NCI-H1105 treated with DMSO at 0.1 percent for 48 hours (cell line): ENCODE results near the gene NR1I3.
"Not testable (repeated sequence)": the region's sequence is repeated elsewhere in the genome, so short reads cannot be mapped to it uniquely, and the experiment has no call there.

Source experiments
- DNase-seq: peaks from one replicate; lab custom pipeline; 2025; lab: John Stamatoyannopoulos, UW

The NR1I3 gene

GRCh38 chr1:161250829-161251228 is 12.8 kb upstream of the NR1I3 start:
- no peak for DNase-seq

GRCh38 chr1:161250100-161250499 is 12.1 kb upstream of the NR1I3 start:
- not testable (repeated sequence) for DNase-seq

- no peak for DNase-seq
Observed at GRCh38 chr1:161244888-161245287, 6.9 kb upstream of the NR1I3 start.

DNA sequence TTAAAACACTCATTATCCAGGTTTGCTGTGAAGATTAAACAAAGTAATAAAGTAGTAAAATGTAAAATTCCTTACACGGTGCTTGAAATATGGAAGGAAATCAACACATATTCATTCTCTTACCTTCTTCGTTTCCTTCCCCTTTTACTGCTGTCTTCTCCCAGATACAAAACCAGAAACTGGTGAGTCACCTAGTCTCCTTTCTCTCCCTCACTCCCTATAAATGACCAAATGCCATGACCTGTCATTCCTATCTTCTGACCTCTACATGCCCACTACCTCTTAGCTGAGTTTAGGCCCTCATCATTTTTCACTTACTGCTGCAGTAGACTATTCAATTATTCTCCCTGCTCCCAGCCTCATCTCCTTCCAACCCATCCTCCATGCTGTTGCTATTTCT is 4.3 kb upstream of the NR1I3 start:
- DNase-seq = no peak

GRCh38 chr1:161241682-161242081 is 3.7 kb upstream of the NR1I3 start:
- DNase-seq = no peak

DNA sequence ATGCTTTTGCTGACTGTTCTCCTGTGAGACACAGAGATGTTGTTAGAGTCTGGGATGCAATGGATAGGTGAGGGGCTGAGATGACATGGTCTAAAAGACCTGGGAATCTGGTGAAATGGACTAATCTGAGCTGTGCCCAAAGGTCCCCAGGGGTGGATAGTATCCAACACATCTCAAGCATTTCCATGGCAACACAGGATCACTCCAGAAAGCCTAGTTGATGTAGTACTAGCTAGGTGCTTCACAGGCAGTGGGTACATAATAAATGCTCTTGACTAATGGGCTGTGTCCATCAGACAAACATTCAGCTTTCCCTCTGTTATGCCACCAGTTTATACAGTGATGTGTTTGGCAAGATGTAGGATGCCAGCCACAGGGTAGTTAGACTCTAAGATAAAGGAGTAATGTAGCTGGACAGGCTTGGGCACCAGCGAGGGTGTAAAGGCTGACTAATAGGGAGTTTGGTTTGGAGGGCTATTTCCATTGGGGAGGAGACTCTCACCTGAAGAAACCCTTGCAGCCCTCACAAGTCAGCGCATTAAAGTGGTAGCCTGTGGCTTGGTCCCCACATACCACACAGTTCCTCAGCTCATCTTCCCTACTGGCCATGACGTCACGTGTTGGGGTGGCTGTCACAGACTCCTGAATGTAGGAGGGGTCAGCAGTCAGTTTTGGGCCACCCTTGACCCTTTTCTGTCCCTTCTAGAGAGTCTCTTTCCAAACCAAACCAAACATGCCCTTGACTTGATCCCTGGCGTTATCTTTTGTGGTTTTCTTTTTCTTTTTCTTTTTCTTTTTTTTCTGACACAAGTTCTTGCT is 1.8 kb downstream of the NR1I3 start:
- no peak for DNase-seq

GRCh38 chr1:161233102-161233501 is 4.9 kb downstream of the NR1I3 start:
- DNase-seq = no peak

- no peak for DNase-seq
Observed at GRCh38 chr1:161230762-161231161, 7.2 kb downstream of the NR1I3 start.

DNA sequence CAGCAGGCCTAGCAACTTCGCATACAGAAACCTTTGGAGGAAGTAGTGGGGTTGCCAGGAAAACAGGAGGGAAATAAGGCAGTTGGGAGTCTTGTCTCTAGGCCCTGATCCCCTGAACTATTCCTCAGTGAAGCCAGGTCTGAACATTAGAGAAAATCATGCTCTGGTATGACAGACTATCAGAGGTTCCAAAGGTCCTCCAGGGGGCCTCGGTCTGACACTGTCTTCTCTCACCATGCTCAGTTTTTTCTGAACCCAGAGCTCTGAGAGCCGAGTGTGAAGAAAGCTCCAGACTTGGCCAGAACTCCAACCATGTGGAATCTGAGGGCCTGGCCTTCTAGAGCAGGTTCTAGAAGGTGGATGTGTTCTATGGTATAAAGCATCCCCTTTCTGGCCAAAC is 8.1 kb downstream of the NR1I3 start:
- no peak for DNase-seq

DNA sequence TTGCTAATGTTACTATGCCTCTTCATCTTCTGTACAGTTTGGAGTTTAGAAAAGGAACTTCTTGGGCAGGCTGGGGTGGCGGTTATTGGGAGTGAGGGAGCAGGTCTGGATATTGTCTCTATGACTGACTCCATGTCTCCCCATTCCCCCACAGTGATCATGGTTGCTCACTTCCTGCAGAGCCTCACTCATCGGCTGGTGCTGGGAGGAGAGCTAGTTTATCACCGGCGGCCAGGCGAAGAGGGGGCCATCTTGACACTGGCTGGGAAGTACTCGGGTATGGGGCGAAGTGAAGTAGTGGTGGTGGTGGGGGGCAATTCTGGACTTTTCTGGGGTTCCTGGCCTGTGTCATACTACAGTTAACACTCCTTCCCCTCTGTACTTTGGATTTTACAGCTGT is 10.0 kb downstream of the NR1I3 start:
- no peak for DNase-seq

DNA sequence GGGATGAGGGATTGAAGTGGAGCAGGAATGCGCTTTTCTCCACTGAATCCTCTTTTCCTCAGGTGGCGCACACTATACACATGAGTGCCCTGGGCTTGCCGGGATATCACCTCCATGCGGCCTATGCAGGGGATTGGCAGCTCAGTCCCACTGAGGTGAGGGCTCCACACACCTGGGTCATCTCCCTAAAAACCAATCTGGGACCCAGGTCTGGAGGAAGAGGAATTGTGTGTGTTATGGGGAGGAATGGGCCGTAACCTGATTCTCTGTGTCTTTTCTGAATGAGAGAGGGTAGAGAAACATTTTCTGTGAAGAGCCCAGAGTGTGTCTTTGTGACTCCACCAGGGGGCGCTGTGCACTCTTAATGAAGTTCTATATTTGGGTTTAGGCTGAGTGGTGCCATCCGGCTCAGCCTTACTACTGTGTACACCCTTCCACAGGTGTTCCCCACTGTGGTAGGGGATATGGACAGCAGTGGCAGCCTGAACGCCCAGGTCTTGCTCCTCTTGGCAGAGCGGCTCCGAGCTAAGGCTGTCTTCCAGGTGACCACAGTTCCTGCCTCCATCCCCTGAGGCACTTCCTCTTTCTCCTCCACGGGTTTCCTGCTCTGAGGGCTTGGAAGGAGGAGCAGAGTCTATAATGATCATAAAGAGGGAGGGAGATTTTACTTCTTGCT is 10.7 kb downstream of the NR1I3 start:
- DNase-seq = peak; percentile 79

- DNase-seq = no peak
Observed at GRCh38 chr1:161226759-161227158, 11.2 kb downstream of the NR1I3 start.

DNA sequence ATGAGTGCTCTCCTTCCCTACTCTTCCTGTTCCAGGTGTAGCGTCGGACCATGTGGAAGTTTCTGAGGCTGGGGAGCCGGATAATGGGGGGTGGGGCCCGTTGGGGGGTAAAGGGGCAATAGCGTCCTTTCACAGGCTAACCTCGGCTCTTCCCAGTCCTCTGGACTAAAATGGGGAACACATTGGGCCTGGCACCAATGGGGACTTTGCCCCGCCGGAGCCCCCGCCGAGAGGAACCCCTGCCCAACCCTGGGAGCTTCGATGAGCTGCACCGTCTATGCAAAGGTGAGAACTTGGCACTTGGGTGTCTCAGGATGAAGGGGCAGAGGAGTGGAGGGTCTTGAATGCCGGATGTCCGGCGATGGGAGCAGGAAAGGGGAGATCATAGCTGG is 11.7 kb downstream of the NR1I3 start:
- DNase-seq = no peak

DNA sequence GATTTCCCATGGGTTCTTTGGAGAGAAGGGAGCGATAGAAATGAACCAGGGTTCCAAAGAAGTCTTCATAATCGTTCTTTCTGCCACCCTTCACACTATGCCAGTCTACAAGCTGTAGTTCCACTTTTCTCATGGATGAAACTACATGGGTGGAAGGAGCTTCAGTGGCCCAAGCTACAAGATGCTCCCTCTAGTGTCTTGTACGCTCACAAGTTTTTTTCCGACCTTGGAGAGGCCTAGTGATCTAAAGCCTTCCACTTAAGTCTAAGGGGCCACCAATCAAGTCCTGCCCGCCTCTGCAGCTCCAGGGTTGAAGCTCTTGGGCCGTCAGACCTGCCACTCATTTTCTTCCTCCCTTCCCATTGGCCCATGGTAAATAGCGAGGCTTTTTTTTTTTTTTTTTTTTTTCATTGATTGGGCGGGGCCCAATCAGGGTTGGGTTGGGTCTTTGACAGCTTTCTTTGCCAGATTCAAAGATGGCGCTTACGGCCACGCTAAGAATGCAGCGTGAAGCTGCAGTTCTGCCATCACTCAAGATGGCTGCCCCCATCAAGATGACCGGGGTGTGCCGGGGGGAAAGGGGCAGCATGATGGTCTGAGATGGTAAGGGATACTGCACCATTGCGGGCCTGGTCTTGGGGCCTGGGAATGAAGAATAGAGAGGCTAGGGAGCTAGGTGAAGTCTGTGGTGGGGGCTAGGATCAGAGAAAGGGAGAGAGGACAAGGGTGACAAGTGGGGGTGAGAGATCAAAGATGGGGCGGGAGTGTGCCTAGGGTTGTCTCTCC is 12.3 kb downstream of the NR1I3 start, which contains the start of gene TOMM40L:
TOMM40L (plus strand) TSS at position 527 of the 786 bp plus-strand sequence. CDS start 430 bp downstream, outside the sequence.
- peak; percentile 97 for DNase-seq

GRCh38 chr1:161225178-161225533 is 12.8 kb downstream of the NR1I3 start:
- no peak for DNase-seq

DNA sequence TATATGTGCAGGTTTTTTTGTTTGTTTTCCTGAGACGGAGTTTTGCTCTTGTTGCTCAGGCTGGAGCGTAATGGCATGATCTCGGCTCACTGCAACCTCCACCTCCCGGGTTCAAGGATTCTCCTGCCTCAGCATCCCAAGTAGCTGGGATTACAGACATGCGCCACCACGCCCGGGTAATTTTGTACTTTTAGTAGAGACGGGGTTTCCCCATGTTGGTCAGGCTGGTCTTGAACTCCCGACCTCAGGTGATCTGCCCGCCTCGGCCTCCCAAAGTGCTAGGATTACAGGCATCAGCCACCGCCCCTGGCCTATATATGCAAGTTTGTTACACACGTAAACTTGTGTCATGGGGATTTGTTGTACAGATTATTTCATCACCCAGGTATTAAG is 13.3 kb downstream of the NR1I3 start:
- DNase-seq = not testable (repeated sequence)

DNA sequence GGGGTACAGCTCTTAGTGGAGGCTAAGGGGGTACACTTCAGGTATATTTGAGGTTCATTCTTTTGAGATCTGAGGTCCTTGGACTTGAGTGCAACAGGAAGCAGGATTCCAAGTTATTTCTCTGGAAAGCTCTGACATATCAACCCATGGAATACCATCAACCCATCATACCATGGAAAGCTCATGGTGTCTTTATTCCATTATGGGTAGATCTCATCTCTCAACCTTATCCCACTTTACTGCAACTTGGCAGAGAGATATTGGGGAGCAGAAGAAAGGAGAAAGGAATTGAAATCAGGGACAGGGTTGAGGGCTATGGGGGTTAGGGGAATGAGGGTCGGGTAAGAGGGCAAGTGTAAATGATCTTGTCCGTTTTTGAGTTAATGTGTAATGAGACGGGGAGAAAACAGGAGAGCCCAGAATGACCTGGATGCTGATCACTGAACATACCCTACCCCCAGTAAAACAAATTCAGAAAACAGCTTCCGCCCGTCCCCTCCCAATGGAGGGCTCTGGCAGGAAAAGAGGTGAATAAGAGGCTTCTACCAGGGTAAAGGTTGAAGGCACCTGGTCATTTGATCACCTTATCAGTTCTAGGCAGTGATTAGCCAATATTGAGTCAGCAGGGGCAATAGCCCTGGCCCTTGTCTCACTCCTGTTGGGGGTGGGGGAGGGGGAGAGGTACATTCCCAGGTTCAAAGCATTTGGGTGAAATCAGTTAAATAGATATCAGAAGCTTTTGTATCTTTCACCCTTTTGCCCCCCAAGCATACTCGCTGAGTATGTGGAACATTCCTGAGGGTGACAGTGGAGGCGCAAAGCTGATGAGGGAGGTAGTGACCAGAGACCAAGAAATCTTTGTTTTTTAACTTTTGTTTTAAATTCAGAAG is 14.0 kb downstream of the NR1I3 start:
- no peak for DNase-seq

DNA sequence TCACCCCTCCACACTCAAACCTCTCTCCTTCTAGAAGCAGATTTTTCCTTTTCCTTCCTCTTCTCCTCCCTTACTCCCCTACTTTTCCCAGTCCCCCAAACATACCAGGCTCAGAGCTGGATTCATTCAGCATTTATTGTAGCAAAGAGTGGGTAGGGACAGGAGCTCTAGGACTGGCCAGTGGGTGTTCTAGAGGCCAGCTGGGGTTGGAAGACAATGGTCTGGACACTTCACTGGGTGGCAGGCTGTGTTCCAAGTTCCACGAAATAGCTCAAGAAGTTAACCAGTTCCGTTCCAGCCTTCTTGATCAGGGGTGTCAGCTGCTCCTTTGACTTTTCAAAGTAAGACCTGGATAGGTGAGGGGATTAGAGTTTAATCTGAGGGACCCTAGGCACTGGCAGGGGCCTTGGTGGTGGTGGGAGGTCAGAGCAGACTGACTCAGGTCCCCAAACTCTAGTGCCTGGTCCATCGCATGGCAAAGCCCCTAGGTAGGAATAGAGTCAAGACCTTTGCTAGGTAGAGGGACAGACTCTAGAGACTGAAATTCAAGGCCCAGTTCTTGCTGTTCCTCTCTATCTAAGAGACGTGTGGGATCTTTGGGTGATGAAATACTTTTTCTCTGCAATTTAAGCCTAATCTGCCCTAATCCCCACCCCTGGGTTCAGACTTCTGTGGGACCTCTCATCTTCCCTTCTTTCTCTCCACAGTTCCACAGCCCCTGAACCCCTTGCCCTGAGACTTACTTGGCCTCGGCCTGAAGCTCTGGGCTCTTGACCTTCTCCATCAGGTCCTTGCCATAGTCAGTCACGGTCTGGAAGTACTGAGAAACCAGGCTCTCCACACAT is 15.6 kb downstream of the NR1I3 start:
- no peak for DNase-seq

GRCh38 chr1:161220002-161220401 is 18.0 kb downstream of the NR1I3 start:
- DNase-seq = no peak

GRCh38 chr1:161219078-161219892 is 18.7 kb downstream of the NR1I3 start:
- DNase-seq = no peak
